GM19238 (cell line): ENCODE results near the gene TBC1D20.
"Not testable (repeated sequence)": the region's sequence is repeated elsewhere in the genome, so short reads cannot be mapped to it uniquely, and the experiment has no call there.

Experiments used
- DNase-seq: peaks from one replicate; pipeline ENCODE4 v3.0.0; 2011; ENCODE audit warnings: low spot score; ENCODE audit not compliant: insufficient read length

The TBC1D20 gene

GRCh38 chr20:402898-403581, 59.3 kb downstream of the TBC1D20 start:
- no peak for DNase-seq

- no peak for DNase-seq
These were observed 59.8 kb downstream of the TBC1D20 start for GRCh38 chr20:402496-402885.

DNA sequence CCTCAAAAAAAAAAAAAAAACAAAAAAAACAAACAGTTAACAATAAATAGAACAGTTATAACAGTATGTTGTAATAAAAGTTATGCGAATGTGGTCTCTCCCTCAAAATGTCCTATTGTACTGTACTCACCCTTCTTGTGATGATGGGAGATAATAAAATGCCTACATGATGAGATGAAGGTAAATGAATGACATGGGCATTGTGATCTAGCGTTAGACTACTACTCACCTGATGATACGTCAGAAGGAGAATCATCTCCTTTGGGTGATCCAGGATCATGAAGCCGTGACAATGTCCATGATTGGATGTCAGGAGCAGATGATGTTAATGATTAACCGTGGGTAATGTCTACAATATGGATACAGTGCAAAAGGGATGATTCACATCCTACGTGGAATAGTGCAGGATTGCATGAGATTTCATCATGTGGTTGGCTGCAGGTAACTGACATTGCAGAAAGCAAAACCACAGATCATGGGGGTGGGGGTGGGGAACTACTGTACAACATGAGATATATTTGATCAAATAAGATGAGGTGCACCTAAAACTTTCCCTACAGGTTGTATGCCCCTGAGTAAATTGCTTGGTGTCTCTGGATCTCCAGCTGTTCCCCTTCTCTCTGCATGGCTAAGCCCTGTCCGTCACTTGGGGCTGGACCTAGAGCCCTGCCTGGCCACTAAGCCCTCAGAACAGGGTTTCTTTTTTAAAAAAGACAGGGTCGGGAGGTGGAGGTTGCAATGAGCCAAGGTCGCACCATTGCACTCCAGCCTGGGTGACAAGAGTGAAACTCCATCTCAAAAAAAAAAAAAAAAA, 60.4 kb downstream of the TBC1D20 start:
- no peak for DNase-seq

- DNase-seq, result no peak
These were observed 61.7 kb downstream of the TBC1D20 start for GRCh38 chr20:400454-401275.

DNA sequence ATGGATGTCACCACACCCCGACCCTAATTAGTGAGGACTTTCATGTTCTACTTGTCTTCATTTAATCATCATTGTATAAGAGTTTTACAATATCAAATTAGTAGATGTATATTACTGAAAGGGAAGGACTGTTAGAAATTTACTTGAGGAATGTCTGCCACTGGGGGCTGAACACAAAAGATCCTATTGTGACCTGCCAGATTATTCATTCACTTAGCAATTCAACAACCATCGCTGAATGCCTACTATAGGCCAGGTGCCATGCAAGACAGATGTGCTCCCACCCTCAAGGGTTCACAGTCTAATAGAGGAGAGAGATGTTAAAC, 62.2 kb downstream of the TBC1D20 start:
- DNase-seq, result no peak

- no peak for DNase-seq
These were observed 63.1 kb downstream of the TBC1D20 start for GRCh38 chr20:399182-399707.

GRCh38 chr20:397432-398237, 64.7 kb downstream of the TBC1D20 start:
- no peak for DNase-seq

DNA sequence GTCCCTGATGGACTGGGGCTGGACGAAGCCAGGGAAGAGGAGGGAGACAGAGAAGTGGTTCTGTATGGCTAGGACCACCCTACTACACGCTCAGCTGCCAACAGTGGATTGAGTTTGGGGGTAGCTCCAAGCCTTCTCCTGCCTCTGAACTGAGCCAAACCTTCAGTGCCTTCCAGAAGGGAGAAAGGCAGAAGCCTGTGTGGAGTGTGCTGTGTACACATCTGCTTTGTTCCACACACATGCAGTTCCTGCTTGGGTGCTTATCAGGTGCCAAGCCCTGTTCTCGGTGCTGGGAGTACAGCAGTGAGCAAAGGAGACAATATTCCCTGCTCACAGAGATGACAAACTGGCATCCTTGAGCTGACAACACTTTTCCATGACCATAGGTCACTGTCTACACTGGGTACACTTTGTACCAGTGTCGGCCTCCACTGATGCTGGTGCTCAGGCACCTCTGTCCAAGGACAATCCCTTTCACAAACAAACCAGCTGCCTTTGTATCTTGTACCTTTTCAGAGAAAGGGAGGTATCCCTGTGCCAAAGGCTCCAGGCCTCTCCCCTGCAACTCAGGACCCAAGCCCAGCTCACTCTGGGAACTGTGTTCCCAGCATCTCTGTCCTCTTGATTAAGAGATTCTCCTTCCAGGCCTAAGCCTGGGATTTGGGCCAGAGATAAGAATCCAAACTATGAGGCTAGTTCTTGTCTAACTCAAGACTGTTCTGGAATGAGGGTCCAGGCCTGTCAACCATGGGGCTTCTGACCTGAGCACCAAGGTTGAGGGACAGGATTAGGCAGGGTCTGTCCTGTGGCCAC, 65.5 kb downstream of the TBC1D20 start:
- no peak for DNase-seq

- DNase-seq, result no peak
These were observed 66.1 kb downstream of the TBC1D20 start for GRCh38 chr20:396252-396618.

GRCh38 chr20:393296-393695, 69.0 kb downstream of the TBC1D20 start:
- not testable (repeated sequence) for DNase-seq

GRCh38 chr20:391041-391711, 71.2 kb downstream of the TBC1D20 start:
- DNase-seq, result no peak

DNA sequence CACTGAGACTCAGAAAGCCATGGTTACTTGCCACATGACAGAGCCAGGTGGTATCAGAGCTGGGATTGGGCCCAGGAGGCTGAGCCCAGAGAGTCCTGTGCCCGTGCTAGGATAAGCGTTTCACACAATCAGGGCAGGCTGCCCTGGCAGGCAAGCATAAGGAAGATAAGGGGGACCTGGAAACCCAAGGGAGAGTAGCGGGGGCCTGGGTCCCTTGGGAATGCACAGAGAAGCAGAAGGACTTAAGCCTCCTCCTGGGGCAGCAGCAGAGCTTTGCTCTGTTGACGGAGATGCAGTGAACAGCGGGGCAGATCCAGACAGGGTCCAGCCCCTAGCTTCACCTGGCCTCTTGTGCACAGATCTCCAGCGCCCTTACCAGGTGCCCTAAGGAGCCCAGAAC, 73.1 kb downstream of the TBC1D20 start:
- no peak for DNase-seq

GRCh38 chr20:388034-388994, 74.0 kb downstream of the TBC1D20 start:
- DNase-seq, result no peak

DNA sequence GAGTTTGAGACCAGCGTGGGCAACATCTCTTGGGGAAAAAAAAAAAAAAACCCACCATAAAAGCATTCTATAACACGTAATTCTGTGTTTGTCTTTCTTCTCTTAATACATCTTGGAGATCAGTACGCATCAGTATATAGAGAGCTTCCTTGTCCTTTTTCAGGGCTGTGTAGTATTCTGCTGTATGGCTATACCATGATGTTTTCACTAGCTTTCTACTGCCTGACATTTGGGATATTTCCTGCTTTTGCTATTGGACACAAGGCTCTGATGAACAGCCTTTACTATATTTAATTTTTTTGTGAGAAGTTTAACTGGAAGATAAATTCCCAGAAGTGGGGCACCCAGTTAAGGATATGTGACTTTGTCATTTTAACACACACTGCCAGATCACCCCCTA, 74.8 kb downstream of the TBC1D20 start:
- DNase-seq, result no peak

DNA sequence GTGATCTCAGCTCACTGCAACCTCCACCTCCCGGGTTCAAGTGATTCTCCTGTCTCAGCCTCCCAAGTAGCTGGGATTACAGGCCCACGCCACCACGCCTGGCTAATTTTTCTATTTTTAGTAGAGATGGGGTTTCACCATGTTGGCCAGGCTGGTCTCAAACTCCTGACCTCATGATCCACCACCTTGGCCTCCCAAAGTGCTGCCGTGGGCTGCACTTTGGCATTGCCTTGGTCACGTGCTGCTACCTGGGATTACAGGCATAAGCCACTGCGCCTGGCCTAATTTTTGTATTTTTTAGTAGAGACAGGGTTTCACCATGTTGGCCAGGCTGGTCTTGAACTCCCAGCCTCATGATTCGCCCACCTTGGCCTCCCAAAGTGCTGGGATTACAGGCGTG, 75.7 kb downstream of the TBC1D20 start:
- not testable (repeated sequence) for DNase-seq
